HG02588 (cell line): Measurements from ENCODE around the gene ADGRG6.
"Not testable (repeated sequence)": the region's sequence is repeated elsewhere in the genome, so short reads cannot be mapped to it uniquely, and the experiment has no call there.

Experiments
- ATAC-seq: cut with Tn5 transposase; IDR thresholded peaks from one replicate; pipeline ENCODE4 v1.9.1; 2021; ENCODE audit warnings: mild to moderate bottlenecking, moderate library complexity; ENCODE audit not compliant: unreplicated experiment

Gene ADGRG6

GRCh38 chr6:142404751-142405150 is 102.9 kb downstream of the ADGRG6 start:
- no peak for ATAC-seq

GRCh38 chr6:142406131-142406530 is 104.3 kb downstream of the ADGRG6 start:
- no peak for ATAC-seq

- ATAC-seq, result no peak
Measured at GRCh38 chr6:142407685-142408273, 106.0 kb downstream of the ADGRG6 start.

- no peak for ATAC-seq
Measured at GRCh38 chr6:142408409-142408808, 106.6 kb downstream of the ADGRG6 start.

- ATAC-seq, result no peak
Measured at GRCh38 chr6:142409794-142410193, 108.0 kb downstream of the ADGRG6 start.

- no peak for ATAC-seq
Measured at GRCh38 chr6:142411145-142411544, 109.3 kb downstream of the ADGRG6 start.

GRCh38 chr6:142412241-142412640 is 110.4 kb downstream of the ADGRG6 start:
- no peak for ATAC-seq

GRCh38 chr6:142412658-142413057 is 110.9 kb downstream of the ADGRG6 start:
- ATAC-seq, result no peak

- ATAC-seq, result no peak
Measured at GRCh38 chr6:142413111-142413510, 111.3 kb downstream of the ADGRG6 start.

- no peak for ATAC-seq
Measured at GRCh38 chr6:142414462-142415250, 112.8 kb downstream of the ADGRG6 start.

GRCh38 chr6:142416179-142416578 is 114.4 kb downstream of the ADGRG6 start:
- no peak for ATAC-seq

- no peak for ATAC-seq
Measured at GRCh38 chr6:142416686-142417085, 114.9 kb downstream of the ADGRG6 start.

GRCh38 chr6:142417331-142417750 is 115.5 kb downstream of the ADGRG6 start:
- ATAC-seq, result no peak

- no peak for ATAC-seq
Measured at GRCh38 chr6:142419071-142419470, 117.3 kb downstream of the ADGRG6 start.

GRCh38 chr6:142420802-142421201 is 119.0 kb downstream of the ADGRG6 start:
- ATAC-seq, result no peak

GRCh38 chr6:142421285-142422117 is 119.7 kb downstream of the ADGRG6 start:
- no peak for ATAC-seq

- ATAC-seq, result not testable (repeated sequence)
Measured at GRCh38 chr6:142426444-142427132, 124.8 kb downstream of the ADGRG6 start.

GRCh38 chr6:142428468-142428867 is 126.7 kb downstream of the ADGRG6 start:
- ATAC-seq, result not testable (repeated sequence)

- ATAC-seq, result no peak
Measured at GRCh38 chr6:142429195-142429594, 127.4 kb downstream of the ADGRG6 start.

GRCh38 chr6:142433419-142433818 is 131.6 kb downstream of the ADGRG6 start:
- ATAC-seq, result no peak

GRCh38 chr6:142438898-142439297 is 137.1 kb downstream of the ADGRG6 start:
- ATAC-seq, result no peak
